Fibroblast of lung (primary cell): ENCODE measurements around the gene CLCN7. TPM values are rescaled to one million over a fixed set of nuclear protein-coding genes. Genes with fewer than 3 reads are reported as not detected.

ENCODE experiments used
- DNase-seq, 2 donors: peaks; one replicate each; pipeline versions ENCODE4 v3.0.0 to v3.0.0-alpha.2; 2010; ENCODE audit warnings: low read depth in 2 of 2
- H2AFZ ChIP-seq: 2 replicates; pipeline ENCODE4 v1.5.1; 2012; ENCODE audit warnings: low read length, control low read depth, inconsistent platforms
- H3K27ac ChIP-seq: 2 replicates; pipeline ENCODE4 v1.5.1; 2011; ENCODE audit warnings: low read length, control low read depth; ENCODE audit not compliant: insufficient read depth
- H3K27me3 ChIP-seq: 2 replicates; pipeline ENCODE4 v1.5.1; 2011; ENCODE audit warnings: mild to moderate bottlenecking, low read length; ENCODE audit not compliant: control insufficient read depth, insufficient read depth
- H3K36me3 ChIP-seq: 2 replicates; pipeline ENCODE4 v1.5.1; 2011; ENCODE audit warnings: low read length; ENCODE audit not compliant: control insufficient read depth, insufficient read depth
- H3K4me1 ChIP-seq: 2 replicates; pipeline ENCODE4 v1.5.1; 2011; ENCODE audit warnings: low read length; ENCODE audit not compliant: control insufficient read depth, insufficient read depth; ENCODE audit errors: extremely low read depth
- H3K4me2 ChIP-seq: 2 replicates; pipeline ENCODE4 v1.5.1; 2011; ENCODE audit warnings: low read length, control low read depth; ENCODE audit not compliant: insufficient read depth; ENCODE audit errors: extremely low read depth
- H3K4me3 ChIP-seq, 4 experiments: fragments of 200-600 bp in 1 of 4; sonication (generic) in 1 of 4; replicated peaks in 1 of 4; 2 replicates each; pipeline ENCODE4 v1.5.1; 2011 to 2016; ENCODE audit warnings: low read length in 4 of 4, low read depth in 3 of 4, mild to moderate bottlenecking in 3 of 4, control low read depth in 2 of 4, inconsistent platforms in 1 of 4, mixed read lengths in 1 of 4; ENCODE audit not compliant: insufficient read depth in 1 of 4; ENCODE audit errors: control extremely low read depth in 1 of 4
- H3K79me2 ChIP-seq: 2 replicates; pipeline ENCODE4 v1.5.1; 2012; ENCODE audit warnings: mild to moderate bottlenecking, low read length, inconsistent platforms; ENCODE audit not compliant: control insufficient read depth, insufficient read depth
- H3K9ac ChIP-seq: 2 replicates; pipeline ENCODE4 v1.5.1; 2011; ENCODE audit warnings: mild to moderate bottlenecking, low read length, control low read depth; ENCODE audit not compliant: insufficient read depth
- H3K9me3 ChIP-seq: 2 replicates; pipeline ENCODE4 v1.5.1; 2012; ENCODE audit warnings: low read depth, low read length; ENCODE audit not compliant: control insufficient read depth, insufficient read depth
- H4K20me1 ChIP-seq: 2 replicates; pipeline ENCODE4 v1.5.1; 2011; ENCODE audit warnings: low read length; ENCODE audit not compliant: control insufficient read depth, insufficient read depth; ENCODE audit errors: extremely low read depth
- EZH2 ChIP-seq: IDR thresholded peaks from 2 replicates; pipeline ENCODE4 v1.5.1; 2012; ENCODE audit warnings: low read length, control low read depth, mild to moderate bottlenecking; ENCODE audit errors: missing control alignments
- polyA plus RNA-seq, 2 donors: library from polyadenylated mRNA; depleted of rRNA in 1 of 2; stranded (reverse) in 1 of 2; unstranded in 1 of 2; fragments of >200 nt; gene quantifications; 2 replicates each; pipeline ENCODE4 v1.2.1, GENCODE V29; 2011 to 2012; ENCODE audit warnings: missing spikeins in 1 of 2
- total RNA-seq: library from RNA; depleted of rRNA; stranded (reverse); fragments of >200 nt; gene quantifications from 2 replicates; pipeline ENCODE4 v1.2.1, GENCODE V29; 2014
- TF ChIP-seq, protein P1 (sequence below), 2 donors: IDR thresholded peaks in 1 of 2; conservative IDR thresholded peaks in 1 of 2; 1 replicate in 1 of 2; 2 replicates in 1 of 2; pipeline ENCODE4 v1.5.1; 2011 to 2012; ENCODE audit warnings: low read length in 2 of 2, control low read depth in 1 of 2, inconsistent platforms in 1 of 2, low read depth in 1 of 2, mild to moderate bottlenecking in 1 of 2

The CLCN7 gene
- total and polyA plus RNA-seq, 2 donors (not counting 1 experiment from before 2014, with no cell fraction given): 25.0 to 83.4 TPM

DNA sequence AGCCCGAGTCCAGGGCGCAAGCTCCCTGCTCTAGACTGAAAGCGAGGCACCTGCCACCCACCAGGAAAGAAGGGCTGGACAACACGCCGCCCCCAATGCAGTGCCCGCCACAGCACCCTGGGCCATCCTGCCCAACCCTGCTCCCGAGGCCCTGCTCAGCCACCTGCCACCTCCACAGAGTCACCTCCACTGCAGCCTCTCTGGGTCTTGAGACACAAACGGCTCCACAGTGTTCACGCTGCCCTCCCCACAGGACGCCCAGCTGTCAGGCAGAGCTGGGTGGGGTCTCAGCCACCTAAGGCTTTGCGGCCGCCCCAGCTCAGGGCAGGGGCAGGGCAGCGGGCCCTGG is 9.3 kb downstream of the CLCN7 start:
- H4K20me1 ChIP-seq: no peaks in the 10 kb centered on the region
- no peak overlapping the region for H3K4me2 ChIP-seq
- H3K79me2 ChIP-seq: peaks cover 18% of the 10 kb centered on the region
- H3K9me3 ChIP-seq: no peaks in the 10 kb centered on the region
- no peak overlapping the region for H3K27ac ChIP-seq
- H3K4me1 ChIP-seq: no peaks in the 10 kb centered on the region
- no peak overlapping the region for H3K4me3 ChIP-seq
- peaks cover 3% of the 10 kb centered on the region for H3K36me3 ChIP-seq
- TF ChIP-seq, protein P1, sequence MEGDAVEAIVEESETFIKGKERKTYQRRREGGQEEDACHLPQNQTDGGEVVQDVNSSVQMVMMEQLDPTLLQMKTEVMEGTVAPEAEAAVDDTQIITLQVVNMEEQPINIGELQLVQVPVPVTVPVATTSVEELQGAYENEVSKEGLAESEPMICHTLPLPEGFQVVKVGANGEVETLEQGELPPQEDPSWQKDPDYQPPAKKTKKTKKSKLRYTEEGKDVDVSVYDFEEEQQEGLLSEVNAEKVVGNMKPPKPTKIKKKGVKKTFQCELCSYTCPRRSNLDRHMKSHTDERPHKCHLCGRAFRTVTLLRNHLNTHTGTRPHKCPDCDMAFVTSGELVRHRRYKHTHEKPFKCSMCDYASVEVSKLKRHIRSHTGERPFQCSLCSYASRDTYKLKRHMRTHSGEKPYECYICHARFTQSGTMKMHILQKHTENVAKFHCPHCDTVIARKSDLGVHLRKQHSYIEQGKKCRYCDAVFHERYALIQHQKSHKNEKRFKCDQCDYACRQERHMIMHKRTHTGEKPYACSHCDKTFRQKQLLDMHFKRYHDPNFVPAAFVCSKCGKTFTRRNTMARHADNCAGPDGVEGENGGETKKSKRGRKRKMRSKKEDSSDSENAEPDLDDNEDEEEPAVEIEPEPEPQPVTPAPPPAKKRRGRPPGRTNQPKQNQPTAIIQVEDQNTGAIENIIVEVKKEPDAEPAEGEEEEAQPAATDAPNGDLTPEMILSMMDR (conservative IDR thresholded peaks at IDR 0.05 in 1 of 2, IDR thresholded peaks at IDR 0.05 in 1 of 2; ENCODE audit: low read depth in 1 of 2, low read length in 2 of 2): no peak
- DNase-seq: no peak
- H3K27me3 ChIP-seq: no peaks in the 10 kb centered on the region
- no peak overlapping the region for H3K9ac ChIP-seq
- H2AFZ ChIP-seq: no peak overlapping the region

DNA sequence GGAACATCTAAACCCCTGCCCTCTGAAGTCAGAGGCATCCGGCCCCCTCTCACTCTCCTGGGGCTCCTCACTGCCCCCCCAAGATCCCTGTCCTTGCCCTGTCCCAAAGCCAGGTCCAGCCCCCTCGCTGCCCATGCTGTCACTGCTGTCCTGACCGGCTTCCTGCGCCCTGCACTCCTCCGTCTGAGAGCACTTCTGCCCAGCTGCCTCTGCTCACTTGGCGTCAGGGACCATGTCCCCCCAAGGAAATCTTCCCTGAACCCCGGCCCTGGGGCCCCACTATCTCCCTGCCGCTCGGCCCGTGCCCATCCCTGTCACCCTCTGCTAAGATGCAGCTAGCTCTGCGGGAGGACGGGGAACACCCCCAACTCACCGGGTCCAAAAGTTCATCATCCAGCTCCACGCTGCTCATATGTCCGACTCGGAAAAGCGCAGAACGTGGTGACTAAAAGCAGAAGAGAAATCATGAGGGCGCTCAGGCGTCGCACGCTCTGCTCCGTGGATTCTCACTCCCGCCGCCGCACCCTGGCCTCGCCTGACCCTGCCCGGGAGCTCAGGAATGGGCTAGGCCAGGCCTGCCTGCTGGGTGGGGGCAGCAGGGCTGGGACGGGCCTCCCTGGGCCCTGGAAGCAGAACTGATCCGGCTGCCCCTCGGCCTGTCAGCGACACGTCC is 9.8 kb downstream of the CLCN7 start:
- Histone ChIP-seq H3K4me1 (no peaks in the 10 kb centered on the region), H3K27ac (no peak overlapping the region), H2AFZ (no peak overlapping the region), H3K27me3 (no peaks in the 10 kb centered on the region), H3K36me3 (peaks cover 8% of the 10 kb centered on the region), H4K20me1 (no peaks in the 10 kb centered on the region), H3K4me2 (no peak overlapping the region), H3K4me3 (no peak overlapping the region), H3K79me2 (peaks cover 15% of the 10 kb centered on the region), H3K9me3 (no peaks in the 10 kb centered on the region), H3K9ac (no peak overlapping the region)
- DNase-seq: no peak
- TF ChIP-seq, protein P1 (conservative IDR thresholded peaks at IDR 0.05 in 1 of 2, IDR thresholded peaks at IDR 0.05 in 1 of 2; ENCODE audit: low read depth in 1 of 2, low read length in 2 of 2): no peak
- no peak for TF ChIP-seq EZH2

DNA sequence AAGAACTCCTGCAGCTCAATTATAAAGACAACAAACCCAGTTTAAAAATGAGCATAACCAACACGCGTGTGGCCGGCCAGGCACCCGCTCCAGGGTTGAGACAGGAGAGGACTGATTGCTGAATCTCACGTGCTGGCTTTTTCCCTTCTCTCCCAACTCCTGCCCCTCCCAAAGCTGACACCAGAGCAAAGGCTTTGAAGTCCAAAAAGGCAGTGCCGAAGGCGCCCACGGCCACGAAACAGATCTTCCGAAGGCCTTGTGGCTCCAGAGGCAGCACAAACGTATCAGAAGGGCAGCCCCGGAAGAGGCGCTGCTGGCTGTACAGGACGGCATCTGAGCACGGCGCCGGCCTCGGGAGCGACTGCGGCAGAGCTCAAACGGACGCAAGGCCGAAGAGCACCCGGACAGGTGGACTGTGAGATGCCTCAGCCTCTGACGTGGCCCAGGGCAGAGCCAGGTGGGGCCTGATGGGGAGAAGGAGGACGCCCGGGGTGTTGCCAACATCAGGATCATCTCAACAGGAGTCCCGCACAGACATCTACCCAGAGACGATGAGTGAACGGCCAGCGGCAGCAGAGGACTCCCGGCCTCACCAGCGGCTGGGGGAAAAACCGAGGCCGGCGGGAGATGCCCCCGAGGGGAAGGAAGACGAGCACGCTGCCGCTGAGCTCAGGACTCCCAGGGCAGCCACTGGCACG is 10.5 kb downstream of the CLCN7 start:
- no peaks in the 10 kb centered on the region for H3K27me3 ChIP-seq
- no peak for DNase-seq
- H3K36me3 ChIP-seq: peaks cover 8% of the 10 kb centered on the region
- TF ChIP-seq, protein P1 (conservative IDR thresholded peaks at IDR 0.05 in 1 of 2, IDR thresholded peaks at IDR 0.05 in 1 of 2; ENCODE audit: low read depth in 1 of 2, low read length in 2 of 2): no peak
- no peak for TF ChIP-seq EZH2
- H3K4me2 ChIP-seq: no peak overlapping the region
- no peaks in the 10 kb centered on the region for H4K20me1 ChIP-seq
- no peak overlapping the region for H2AFZ ChIP-seq
- no peak overlapping the region for H3K4me3 ChIP-seq
- H3K79me2 ChIP-seq: peaks cover 10% of the 10 kb centered on the region
- H3K9me3 ChIP-seq: no peaks in the 10 kb centered on the region
- no peaks in the 10 kb centered on the region for H3K4me1 ChIP-seq
- H3K27ac ChIP-seq: no peak overlapping the region
- H3K9ac ChIP-seq: no peak overlapping the region
